ENCODE results near the gene ATG2B.

The ATG2B gene

GRCh38 chr14:96370528-96370927 is 7.4 kb upstream of the ATG2B start:
- Histone ChIP-seq H3K4me3 (ENCODE audit: low read depth in 1 of 2, low read length in 2 of 2) (no peak overlapping the region), H3K27me3 (ENCODE audit: low read depth, low read length) (no peaks in the 10 kb centered on the region), H3K27ac (ENCODE audit: low read length) (no peak overlapping the region), H3K36me3 (ENCODE audit: control insufficient read depth in 1 of 2, insufficient read depth in 2 of 2, low read length in 2 of 2) (no peaks in the 10 kb centered on the region), H3K9me3 (ENCODE audit: control insufficient read depth in 1 of 2, low read length in 2 of 2) (no peaks in the 10 kb centered on the region), H3K4me1 (ENCODE audit: control insufficient read depth in 1 of 2, insufficient read depth in 2 of 2, low read length in 2 of 2) (no peaks in the 10 kb centered on the region)

GRCh38 chr14:96368534-96368933 is 5.4 kb upstream of the ATG2B start:
- Histone ChIP-seq H3K36me3 (ENCODE audit: control insufficient read depth in 1 of 2, insufficient read depth in 2 of 2, low read length in 2 of 2) (no peaks in the 10 kb centered on the region), H3K27ac (ENCODE audit: low read length) (no peak overlapping the region)

GRCh38 chr14:96364962-96365361 is 1.8 kb upstream of the ATG2B start:
- Histone ChIP-seq H3K36me3 (ENCODE audit: control insufficient read depth in 1 of 2, insufficient read depth in 2 of 2, low read length in 2 of 2) (peaks cover 0 to 7% of the 10 kb centered on the region in 2 donors), H3K27ac (ENCODE audit: low read length) (peak overlapping the region; percentile 80), H3K27me3 (ENCODE audit: low read depth, low read length) (no peaks in the 10 kb centered on the region), H3K4me3 (ENCODE audit: low read depth in 1 of 2, low read length in 2 of 2) (peak overlapping the region in 1 of 2 donors; percentile 95), H3K9me3 (ENCODE audit: control insufficient read depth in 1 of 2, low read length in 2 of 2) (no peaks in the 10 kb centered on the region), H3K4me1 (ENCODE audit: control insufficient read depth in 1 of 2, insufficient read depth in 2 of 2, low read length in 2 of 2) (peaks cover 6 to 32% of the 10 kb centered on the region in 2 donors)

More at GRCh38 chr14:96368534-96368933, 5.4 kb upstream of the ATG2B start:
- H3K9me3 ChIP-seq (ENCODE audit: control insufficient read depth in 1 of 2, low read length in 2 of 2): no peaks in the 10 kb centered on the region
- H3K4me1 ChIP-seq (ENCODE audit: control insufficient read depth in 1 of 2, insufficient read depth in 2 of 2, low read length in 2 of 2): peaks cover 0 to 12% of the 10 kb centered on the region in 2 donors
- H3K4me3 ChIP-seq (ENCODE audit: low read depth in 1 of 2, low read length in 2 of 2): no peak overlapping the region
- H3K27me3 ChIP-seq (ENCODE audit: low read depth, low read length): no peaks in the 10 kb centered on the region

GRCh38 chr14:96363751-96364336 is 703 bp upstream of the ATG2B start:
- Histone ChIP-seq H3K4me3 (ENCODE audit: low read depth in 1 of 2, low read length in 2 of 2) (peak overlapping the region; percentile 95 to 98), H3K9me3 (ENCODE audit: control insufficient read depth in 1 of 2, low read length in 2 of 2) (no peaks in the 10 kb centered on the region), H3K27me3 (ENCODE audit: low read depth, low read length) (no peaks in the 10 kb centered on the region), H3K36me3 (ENCODE audit: control insufficient read depth in 1 of 2, insufficient read depth in 2 of 2, low read length in 2 of 2) (peaks cover 0 to 7% of the 10 kb centered on the region in 2 donors), H3K4me1 (ENCODE audit: control insufficient read depth in 1 of 2, insufficient read depth in 2 of 2, low read length in 2 of 2) (peaks cover 6 to 33% of the 10 kb centered on the region in 2 donors), H3K27ac (ENCODE audit: low read length) (peak overlapping the region; percentile 80)

DNA sequence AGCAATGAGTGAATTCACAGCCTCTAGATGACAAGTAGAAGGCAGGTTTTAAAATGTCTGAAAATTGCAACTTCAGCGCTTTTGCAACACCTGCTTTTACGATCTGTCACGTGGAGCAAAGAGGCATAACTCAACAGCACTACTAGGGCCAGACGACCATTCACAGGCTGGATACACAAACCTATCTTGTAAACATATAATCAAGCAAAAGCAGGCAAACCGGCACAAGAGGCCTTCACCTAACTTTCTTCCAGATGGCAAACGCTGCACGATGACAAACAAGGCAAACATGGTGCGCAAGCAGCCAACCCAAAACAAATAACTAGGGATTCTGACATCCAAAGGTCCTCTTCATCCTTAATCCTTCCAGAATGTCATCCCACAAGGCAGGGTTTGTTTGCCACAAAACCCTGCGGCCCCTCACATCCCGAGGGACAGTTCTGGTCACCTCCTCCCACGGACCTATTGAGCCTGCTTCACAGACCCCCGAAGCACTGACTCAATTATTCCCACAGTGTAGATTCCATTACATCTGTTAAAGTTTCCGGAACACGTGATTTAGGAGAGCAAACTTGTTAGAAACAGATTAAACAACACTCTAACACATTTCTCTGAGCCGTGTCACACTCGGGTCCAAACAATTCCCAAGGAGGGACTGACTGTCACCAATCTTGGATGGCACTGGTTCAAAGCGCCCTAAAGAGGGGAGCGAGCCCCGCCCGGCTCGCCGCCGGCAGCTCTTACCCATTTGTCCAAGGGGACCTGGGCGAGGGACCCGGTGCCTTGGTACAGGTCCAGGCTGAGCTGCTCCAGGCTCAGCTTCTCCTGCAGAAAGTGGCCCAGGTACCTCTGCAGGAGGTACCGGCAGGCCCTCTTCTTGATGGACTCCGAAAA is 823 bp downstream of the ATG2B start:
- Histone ChIP-seq H3K9me3 (ENCODE audit: control insufficient read depth in 1 of 2, low read length in 2 of 2) (no peaks in the 10 kb centered on the region), H3K27me3 (ENCODE audit: low read depth, low read length) (no peaks in the 10 kb centered on the region), H3K4me3 (ENCODE audit: low read depth in 1 of 2, low read length in 2 of 2) (peak overlapping the region; percentile 90 to 98), H3K36me3 (ENCODE audit: control insufficient read depth in 1 of 2, insufficient read depth in 2 of 2, low read length in 2 of 2) (peaks cover 0 to 7% of the 10 kb centered on the region in 2 donors), H3K27ac (ENCODE audit: low read length) (peak overlapping the region; percentile 94), H3K4me1 (ENCODE audit: control insufficient read depth in 1 of 2, insufficient read depth in 2 of 2, low read length in 2 of 2) (peaks cover 6 to 33% of the 10 kb centered on the region in 2 donors)

GRCh38 chr14:96359959-96360358 is 3.2 kb downstream of the ATG2B start:
- Histone ChIP-seq H3K9me3 (ENCODE audit: control insufficient read depth in 1 of 2, low read length in 2 of 2) (no peaks in the 10 kb centered on the region), H3K36me3 (ENCODE audit: control insufficient read depth in 1 of 2, insufficient read depth in 2 of 2, low read length in 2 of 2) (peaks cover 0 to 7% of the 10 kb centered on the region in 2 donors), H3K27me3 (ENCODE audit: low read depth, low read length) (no peaks in the 10 kb centered on the region), H3K4me3 (ENCODE audit: low read depth in 1 of 2, low read length in 2 of 2) (no peak overlapping the region), H3K27ac (ENCODE audit: low read length) (no peak overlapping the region), H3K4me1 (ENCODE audit: control insufficient read depth in 1 of 2, insufficient read depth in 2 of 2, low read length in 2 of 2) (peaks cover 6 to 32% of the 10 kb centered on the region in 2 donors)

DNA sequence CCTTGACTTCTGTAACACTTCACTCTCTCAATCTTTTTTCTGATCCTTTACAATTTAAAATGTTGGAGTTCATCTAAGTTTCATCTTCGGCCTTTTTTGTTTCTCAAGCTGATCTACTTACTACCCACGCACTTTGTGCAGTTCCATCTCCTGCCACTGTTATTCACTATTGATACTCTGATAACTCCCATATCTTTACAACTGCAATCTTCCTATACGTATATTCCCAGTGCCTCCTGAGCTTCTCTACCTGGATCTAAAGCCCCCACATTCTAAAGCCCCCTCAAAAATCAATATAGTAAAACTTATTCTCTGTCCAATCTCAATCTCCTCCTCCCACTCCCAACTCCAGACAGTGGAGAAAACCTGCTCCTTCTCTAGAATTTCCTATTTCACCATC is 5.9 kb downstream of the ATG2B start:
- no peaks in the 10 kb centered on the region for H3K36me3 ChIP-seq (ENCODE audit: control insufficient read depth in 1 of 2, insufficient read depth in 2 of 2, low read length in 2 of 2)
- H3K4me1 ChIP-seq (ENCODE audit: control insufficient read depth in 1 of 2, insufficient read depth in 2 of 2, low read length in 2 of 2): peaks cover 6 to 22% of the 10 kb centered on the region in 2 donors
- no peaks in the 10 kb centered on the region for H3K27me3 ChIP-seq (ENCODE audit: low read depth, low read length)
- H3K9me3 ChIP-seq (ENCODE audit: control insufficient read depth in 1 of 2, low read length in 2 of 2): no peaks in the 10 kb centered on the region
- H3K27ac ChIP-seq (ENCODE audit: low read length): no peak overlapping the region
- no peak overlapping the region for H3K4me3 ChIP-seq (ENCODE audit: low read depth in 1 of 2, low read length in 2 of 2)

- H3K4me1 ChIP-seq (ENCODE audit: control insufficient read depth in 1 of 2, insufficient read depth in 2 of 2, low read length in 2 of 2): no peaks in the 10 kb centered on the region
- no peak overlapping the region for H3K27ac ChIP-seq (ENCODE audit: low read length)
- no peaks in the 10 kb centered on the region for H3K36me3 ChIP-seq (ENCODE audit: control insufficient read depth in 1 of 2, insufficient read depth in 2 of 2, low read length in 2 of 2)
- no peaks in the 10 kb centered on the region for H3K9me3 ChIP-seq (ENCODE audit: control insufficient read depth in 1 of 2, low read length in 2 of 2)
- no peak overlapping the region for H3K4me3 ChIP-seq (ENCODE audit: low read depth in 1 of 2, low read length in 2 of 2)
- H3K27me3 ChIP-seq (ENCODE audit: low read depth, low read length): no peaks in the 10 kb centered on the region
Observed at GRCh38 chr14:96354246-96354645, 8.9 kb downstream of the ATG2B start.

DNA sequence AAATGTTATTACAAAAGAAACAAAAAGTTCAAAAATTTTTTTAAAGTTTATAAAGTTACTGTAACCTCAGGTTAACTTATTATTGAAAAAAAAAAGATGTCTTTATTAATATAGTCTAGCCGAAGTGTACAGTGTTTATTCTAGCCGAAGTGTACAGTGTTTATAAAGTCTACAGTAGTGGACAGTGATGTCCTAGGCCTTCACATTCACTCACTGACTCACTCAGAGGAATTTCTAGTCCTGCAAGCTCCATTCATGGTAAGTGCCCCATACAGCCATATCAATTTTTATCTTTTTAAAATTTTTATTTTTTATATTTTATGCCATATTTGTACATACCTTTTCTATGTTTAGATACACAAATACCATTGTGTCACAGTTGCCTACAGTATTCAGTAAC is 10.4 kb downstream of the ATG2B start:
- Histone ChIP-seq H3K4me1 (ENCODE audit: control insufficient read depth in 1 of 2, insufficient read depth in 2 of 2, low read length in 2 of 2) (no peaks in the 10 kb centered on the region), H3K4me3 (ENCODE audit: low read depth in 1 of 2, low read length in 2 of 2) (no peak overlapping the region), H3K36me3 (ENCODE audit: control insufficient read depth in 1 of 2, insufficient read depth in 2 of 2, low read length in 2 of 2) (no peaks in the 10 kb centered on the region), H3K27me3 (ENCODE audit: low read depth, low read length) (no peaks in the 10 kb centered on the region), H3K27ac (ENCODE audit: low read length) (no peak overlapping the region), H3K9me3 (ENCODE audit: control insufficient read depth in 1 of 2, low read length in 2 of 2) (no peaks in the 10 kb centered on the region)

DNA sequence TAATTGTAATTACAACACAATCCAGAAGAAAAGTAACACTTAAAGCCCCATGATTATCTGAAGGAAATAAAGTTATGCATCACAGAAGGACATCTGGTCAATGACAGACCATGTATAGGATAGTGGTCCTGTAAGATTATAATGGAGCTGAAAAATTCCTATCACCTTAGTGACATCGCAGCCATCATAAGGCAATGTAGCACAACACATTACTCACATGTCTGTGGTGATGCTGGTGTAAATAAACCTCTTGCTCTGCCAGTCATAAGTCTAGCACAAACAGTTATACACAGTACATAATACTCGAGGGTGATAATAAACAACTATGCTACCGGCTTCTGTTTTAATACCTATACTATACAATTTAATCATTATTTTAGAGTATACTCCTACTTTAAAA is 11.2 kb downstream of the ATG2B start:
- H3K36me3 ChIP-seq (ENCODE audit: control insufficient read depth in 1 of 2, insufficient read depth in 2 of 2, low read length in 2 of 2): no peaks in the 10 kb centered on the region
- no peaks in the 10 kb centered on the region for H3K9me3 ChIP-seq (ENCODE audit: control insufficient read depth in 1 of 2, low read length in 2 of 2)
- no peak overlapping the region for H3K4me3 ChIP-seq (ENCODE audit: low read depth in 1 of 2, low read length in 2 of 2)
- H3K27me3 ChIP-seq (ENCODE audit: low read depth, low read length): no peaks in the 10 kb centered on the region
- no peaks in the 10 kb centered on the region for H3K4me1 ChIP-seq (ENCODE audit: control insufficient read depth in 1 of 2, insufficient read depth in 2 of 2, low read length in 2 of 2)
- H3K27ac ChIP-seq (ENCODE audit: low read length): no peak overlapping the region

- H3K9me3 ChIP-seq (ENCODE audit: control insufficient read depth in 1 of 2, low read length in 2 of 2): no peaks in the 10 kb centered on the region
- no peak overlapping the region for H3K4me3 ChIP-seq (ENCODE audit: low read depth in 1 of 2, low read length in 2 of 2)
- no peaks in the 10 kb centered on the region for H3K4me1 ChIP-seq (ENCODE audit: control insufficient read depth in 1 of 2, insufficient read depth in 2 of 2, low read length in 2 of 2)
- no peaks in the 10 kb centered on the region for H3K36me3 ChIP-seq (ENCODE audit: control insufficient read depth in 1 of 2, insufficient read depth in 2 of 2, low read length in 2 of 2)
- no peak overlapping the region for H3K27ac ChIP-seq (ENCODE audit: low read length)
- no peaks in the 10 kb centered on the region for H3K27me3 ChIP-seq (ENCODE audit: low read depth, low read length)
Observed at GRCh38 chr14:96349286-96350075, 13.7 kb downstream of the ATG2B start.

Measured in muscle layer of duodenum (tissue), 2 donors.